SU-DHL-6 (cell line): Measurements from ENCODE around the gene ALPK3.

ENCODE experiments used
- H2AFZ ChIP-seq: fragments of 200-600 bp; sonication (generic); 2 replicates; pipeline ENCODE4 v1.6.1; 2014; ENCODE audit warnings: low read depth, mild to moderate bottlenecking, moderate library complexity, mixed read lengths, antibody characterized with exemption, low read length; ENCODE audit not compliant: severe bottlenecking
- H3F3A ChIP-seq: fragments of 200-600 bp; shearing (Covaris generic); 2 replicates; pipeline ENCODE4 v1.6.0; 2016; ENCODE audit warnings: antibody characterized with exemption, mild to moderate bottlenecking; ENCODE audit not compliant: insufficient read depth
- H3K27ac ChIP-seq: fragments of 200-600 bp; sonication (generic); 2 replicates; pipeline ENCODE4 v1.5.1; 2016; ENCODE audit warnings: low read depth, mild to moderate bottlenecking, low read length, moderate library complexity, mixed read lengths
- H3K27me3 ChIP-seq: fragments of 200-600 bp; sonication (generic), shearing (Covaris generic); 2 replicates; pipeline ENCODE4 v1.6.0; 2014; ENCODE audit warnings: mild to moderate bottlenecking, low read length
- H3K36me3 ChIP-seq: fragments of 200-600 bp; sonication (generic); 2 replicates; pipeline ENCODE4 v1.6.1; 2014; ENCODE audit warnings: mild to moderate bottlenecking, low read length, mixed read lengths
- H3K4me2 ChIP-seq: fragments of 300-600, 200-600 bp; shearing (Covaris generic), sonication (generic); 2 replicates; pipeline ENCODE4 v1.6.0; 2014; ENCODE audit warnings: low read length, low read depth, mild to moderate bottlenecking; ENCODE audit not compliant: poor library complexity, severe bottlenecking
- H3K4me3 ChIP-seq: fragments of 200-600 bp; sonication (generic); 2 replicates; pipeline ENCODE4 v1.5.1; 2014; ENCODE audit warnings: antibody characterized with exemption, low read length, mild to moderate bottlenecking, mixed read lengths; ENCODE audit not compliant: insufficient read depth, poor library complexity, severe bottlenecking
- H3K79me2 ChIP-seq: fragments of 200-600 bp; sonication (generic); 2 replicates; pipeline ENCODE4 v1.6.1; 2014; ENCODE audit warnings: mild to moderate bottlenecking, low read length, moderate library complexity; ENCODE audit not compliant: insufficient read depth
- H3K9ac ChIP-seq: fragments of 200-600 bp; sonication (generic); 2 replicates; pipeline ENCODE4 v1.7.0; 2014; ENCODE audit warnings: mild to moderate bottlenecking, low read length
- H3K9me2 ChIP-seq: fragments of 200-600 bp; sonication (generic); replicated peaks from 2 replicates; pipeline ENCODE4 v1.6.1; 2014; ENCODE audit warnings: low read length; ENCODE audit not compliant: insufficient read depth
- H3K9me3 ChIP-seq: fragments of 200-600 bp; sonication (generic); 2 replicates; pipeline ENCODE4 v1.6.1; 2014; ENCODE audit warnings: low read length, mixed read lengths; ENCODE audit not compliant: insufficient read depth
- H4K20me1 ChIP-seq: fragments of 200-600 bp; sonication (generic); 2 replicates; pipeline ENCODE4 v1.6.1; 2014; ENCODE audit warnings: low read depth, mild to moderate bottlenecking, antibody characterized with exemption, low read length, moderate library complexity, mixed read lengths
- EZH2phosphoT487 ChIP-seq: fragments of 200-600 bp; sonication (generic), shearing (Covaris generic); conservative IDR thresholded peaks from 2 replicates; pipeline ENCODE4 v1.6.1; 2018; ENCODE audit warnings: mild to moderate bottlenecking, antibody characterized with exemption, low read length, moderate library complexity, mixed read lengths
- TF ChIP-seq, protein P1 (sequence below): fragments of 200-600 bp; sonication (generic); IDR thresholded peaks from one replicate; pipeline ENCODE4 v1.5.1; 2017; ENCODE audit warnings: antibody characterized with exemption, mild to moderate bottlenecking, low read length, moderate library complexity; ENCODE audit not compliant: insufficient read depth, poor library complexity, severe bottlenecking

The ALPK3 gene

DNA sequence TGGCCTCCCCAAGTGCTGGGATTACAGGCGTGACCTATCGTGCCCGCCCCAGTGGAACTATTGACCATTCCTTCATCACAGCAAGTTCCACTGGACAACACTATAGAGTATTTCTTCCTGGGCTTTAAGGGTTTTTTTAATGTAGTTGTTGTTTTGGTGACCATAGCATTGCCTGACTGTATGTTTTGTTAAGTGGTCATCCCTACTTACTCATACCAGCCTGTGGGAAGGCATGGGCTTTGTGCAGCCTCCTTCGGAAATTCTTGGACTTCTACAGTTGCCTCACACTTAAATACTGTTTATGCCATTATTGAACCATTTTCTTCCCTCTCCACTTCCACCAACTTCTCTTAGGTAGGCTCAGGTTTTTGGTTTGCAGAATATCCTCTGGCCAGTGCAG lies 19.9 kb upstream of the ALPK3 start:
- Histone ChIP-seq H3K9me3 (no peaks in the 10 kb centered on the region), H3K4me2 (no peak overlapping the region), H3K9ac (no peak overlapping the region), H3K27ac (no peak overlapping the region), H4K20me1 (no peaks in the 10 kb centered on the region), H3K79me2 (0 out of 2 replicates have a peak, but pooled peaks cover 4% of the 10 kb centered on the region), H3F3A (no peaks in the 10 kb centered on the region), H3K4me3 (no peak overlapping the region), H3K27me3 (no peaks in the 10 kb centered on the region), H2AFZ (no peak overlapping the region), H3K9me2 (no peaks in the 10 kb centered on the region), H3K36me3 (peaks cover 8% of the 10 kb centered on the region)
- TF ChIP-seq, protein P1, sequence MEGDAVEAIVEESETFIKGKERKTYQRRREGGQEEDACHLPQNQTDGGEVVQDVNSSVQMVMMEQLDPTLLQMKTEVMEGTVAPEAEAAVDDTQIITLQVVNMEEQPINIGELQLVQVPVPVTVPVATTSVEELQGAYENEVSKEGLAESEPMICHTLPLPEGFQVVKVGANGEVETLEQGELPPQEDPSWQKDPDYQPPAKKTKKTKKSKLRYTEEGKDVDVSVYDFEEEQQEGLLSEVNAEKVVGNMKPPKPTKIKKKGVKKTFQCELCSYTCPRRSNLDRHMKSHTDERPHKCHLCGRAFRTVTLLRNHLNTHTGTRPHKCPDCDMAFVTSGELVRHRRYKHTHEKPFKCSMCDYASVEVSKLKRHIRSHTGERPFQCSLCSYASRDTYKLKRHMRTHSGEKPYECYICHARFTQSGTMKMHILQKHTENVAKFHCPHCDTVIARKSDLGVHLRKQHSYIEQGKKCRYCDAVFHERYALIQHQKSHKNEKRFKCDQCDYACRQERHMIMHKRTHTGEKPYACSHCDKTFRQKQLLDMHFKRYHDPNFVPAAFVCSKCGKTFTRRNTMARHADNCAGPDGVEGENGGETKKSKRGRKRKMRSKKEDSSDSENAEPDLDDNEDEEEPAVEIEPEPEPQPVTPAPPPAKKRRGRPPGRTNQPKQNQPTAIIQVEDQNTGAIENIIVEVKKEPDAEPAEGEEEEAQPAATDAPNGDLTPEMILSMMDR = no peak
- no peak for TF ChIP-seq EZH2phosphoT487

DNA sequence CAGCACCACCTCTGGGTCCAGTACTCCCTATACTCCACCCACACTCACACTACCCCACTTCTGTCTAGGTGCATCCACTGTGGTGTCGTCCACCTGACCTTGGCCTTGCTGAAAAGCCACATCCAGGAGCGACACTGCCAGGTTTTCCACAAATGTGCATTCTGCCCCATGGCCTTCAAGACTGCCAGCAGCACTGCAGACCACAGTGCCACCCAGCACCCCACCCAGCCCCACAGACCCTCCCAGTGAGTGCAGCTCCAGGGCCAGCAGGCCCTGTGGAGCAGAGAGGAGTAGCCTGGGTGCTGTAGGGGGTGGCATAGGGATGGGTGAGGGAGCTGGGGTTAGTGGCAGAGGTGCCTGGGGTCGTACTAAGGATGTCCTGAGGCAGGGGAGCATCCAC lies 19.4 kb upstream of the ALPK3 start:
- Histone ChIP-seq H3K27me3 (no peaks in the 10 kb centered on the region), H3K4me3 (no peak overlapping the region), H3K9ac (no peak overlapping the region), H4K20me1 (no peaks in the 10 kb centered on the region), H3K27ac (no peak overlapping the region), H3K36me3 (peaks cover 8% of the 10 kb centered on the region), H3K9me2 (no peaks in the 10 kb centered on the region), H3K9me3 (no peaks in the 10 kb centered on the region), H2AFZ (no peak overlapping the region), H3K4me2 (no peak overlapping the region), H3F3A (no peaks in the 10 kb centered on the region), H3K79me2 (0 out of 2 replicates have a peak, but pooled peaks cover 4% of the 10 kb centered on the region)
- TF ChIP-seq, protein P1 = no peak
- no peak for TF ChIP-seq EZH2phosphoT487

DNA sequence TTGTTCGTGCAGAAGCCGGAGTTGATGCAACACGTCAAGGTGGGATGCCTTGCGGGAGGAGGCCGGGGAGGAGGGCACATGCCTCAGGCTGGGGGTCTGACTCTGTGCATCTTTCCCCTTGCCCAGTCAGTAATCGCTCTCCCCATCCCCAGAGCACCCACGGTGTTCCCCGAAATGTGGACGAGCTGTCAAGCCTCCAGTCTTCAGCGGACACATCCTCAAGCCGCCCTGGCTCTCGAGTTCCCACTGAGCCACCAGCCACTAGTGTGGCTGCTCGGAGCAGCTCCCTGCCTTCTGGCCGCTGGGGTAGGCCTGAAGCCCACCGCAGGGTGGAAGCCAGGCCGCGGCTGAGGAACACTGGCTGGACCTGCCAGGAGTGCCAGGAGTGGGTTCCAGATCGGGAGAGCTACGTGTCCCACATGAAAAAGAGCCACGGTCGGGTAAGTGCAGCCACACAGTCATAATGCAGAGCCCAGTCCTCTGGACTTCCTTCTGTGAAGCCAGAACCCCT lies 18.7 kb upstream of the ALPK3 start:
- no peak overlapping the region for H3K27ac ChIP-seq
- no peaks in the 10 kb centered on the region for H3K27me3 ChIP-seq
- H4K20me1 ChIP-seq = no peaks in the 10 kb centered on the region
- TF ChIP-seq, protein P1 = no peak
- no peak for TF ChIP-seq EZH2phosphoT487
- H2AFZ ChIP-seq = no peak overlapping the region
- no peak overlapping the region for H3K4me2 ChIP-seq
- no peak overlapping the region for H3K4me3 ChIP-seq
- no peaks in the 10 kb centered on the region for H3K9me2 ChIP-seq
- H3K79me2 ChIP-seq = 0 out of 2 replicates have a peak, but pooled peaks cover 2% of the 10 kb centered on the region
- H3K9ac ChIP-seq = no peak overlapping the region
- H3K36me3 ChIP-seq = peaks cover 6% of the 10 kb centered on the region
- H3F3A ChIP-seq = no peaks in the 10 kb centered on the region
- no peaks in the 10 kb centered on the region for H3K9me3 ChIP-seq
